Measurements from ENCODE around the gene CRKL.
"Not testable (repeated sequence)": the region's sequence is repeated elsewhere in the genome, so short reads cannot be mapped to it uniquely, and the experiment has no call there.

Gene CRKL

DNA sequence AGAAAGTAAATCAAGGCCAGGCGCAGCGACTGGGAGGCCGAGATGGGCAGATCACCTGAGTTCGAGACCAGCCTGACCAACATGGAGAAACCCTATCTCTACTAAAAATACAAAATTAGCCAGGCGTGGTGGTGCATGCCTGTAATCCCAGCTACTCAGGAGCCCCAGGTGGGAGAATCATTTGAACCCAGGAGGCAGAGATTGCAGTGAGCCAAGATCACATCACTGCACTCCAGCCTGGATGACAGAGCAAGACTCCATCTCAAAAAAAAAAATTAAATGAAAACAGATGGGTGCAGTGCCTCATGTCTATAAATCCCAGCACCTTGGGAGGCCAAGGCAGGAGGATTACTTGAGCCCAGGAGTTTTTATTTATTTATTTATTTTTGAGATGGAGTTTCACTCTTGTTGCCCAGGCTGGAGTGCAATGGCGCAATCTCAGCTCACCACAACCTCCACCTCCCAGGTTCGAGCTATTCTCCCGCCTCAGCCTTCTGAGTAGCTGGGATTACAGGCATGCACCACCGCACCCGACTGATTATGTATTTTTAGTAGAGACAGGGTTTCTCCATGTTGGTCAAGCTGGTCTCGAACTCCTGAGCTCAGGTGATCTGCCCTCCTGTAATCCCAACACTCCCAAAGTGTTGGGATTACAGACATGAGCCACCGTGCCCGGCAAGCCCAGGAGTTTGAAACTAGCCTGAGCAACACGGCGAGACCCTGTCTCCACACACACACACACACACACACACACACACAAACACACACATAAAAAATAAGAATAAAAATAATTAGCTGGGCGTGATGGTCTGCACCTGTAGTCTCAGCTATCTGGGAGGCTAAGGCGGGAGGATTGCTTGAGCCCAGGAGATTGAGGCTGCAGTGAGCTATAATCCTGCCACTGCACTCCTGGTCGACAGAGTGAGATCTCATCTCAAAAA, 15.8 kb upstream of the CRKL start:
- DNase-seq (ENCODE audit: low read depth in 3 of 3) = not testable (repeated sequence)

DNA sequence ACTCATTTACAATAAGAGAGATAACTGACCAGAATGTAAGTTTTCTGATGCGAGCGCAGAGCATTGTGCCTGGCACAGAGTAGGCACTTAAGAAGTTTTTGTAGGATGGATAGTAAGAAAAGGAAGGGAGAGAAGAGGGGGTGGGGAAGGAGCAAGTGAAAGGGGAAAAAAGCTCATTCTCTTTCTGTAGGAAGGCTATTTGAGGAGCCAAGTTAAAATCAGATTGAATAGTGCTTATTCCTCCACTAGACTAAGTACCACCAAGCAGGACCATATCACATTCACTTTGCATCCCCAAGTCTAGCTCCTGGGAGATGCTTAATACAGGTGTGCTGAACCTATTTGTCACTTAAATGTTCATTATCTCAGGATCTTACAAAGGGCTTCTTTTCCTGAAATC, 14.1 kb upstream of the CRKL start:
- DNase-seq (ENCODE audit: low read depth in 3 of 3) = no peak

- DNase-seq (ENCODE audit: low read depth in 3 of 3) = no peak
Observed at GRCh38 chr22:20904008-20904979, 12.9 kb upstream of the CRKL start.

- DNase-seq (ENCODE audit: low read depth in 3 of 3) = no peak
Observed at GRCh38 chr22:20904980-20905355, 12.2 kb upstream of the CRKL start.

DNA sequence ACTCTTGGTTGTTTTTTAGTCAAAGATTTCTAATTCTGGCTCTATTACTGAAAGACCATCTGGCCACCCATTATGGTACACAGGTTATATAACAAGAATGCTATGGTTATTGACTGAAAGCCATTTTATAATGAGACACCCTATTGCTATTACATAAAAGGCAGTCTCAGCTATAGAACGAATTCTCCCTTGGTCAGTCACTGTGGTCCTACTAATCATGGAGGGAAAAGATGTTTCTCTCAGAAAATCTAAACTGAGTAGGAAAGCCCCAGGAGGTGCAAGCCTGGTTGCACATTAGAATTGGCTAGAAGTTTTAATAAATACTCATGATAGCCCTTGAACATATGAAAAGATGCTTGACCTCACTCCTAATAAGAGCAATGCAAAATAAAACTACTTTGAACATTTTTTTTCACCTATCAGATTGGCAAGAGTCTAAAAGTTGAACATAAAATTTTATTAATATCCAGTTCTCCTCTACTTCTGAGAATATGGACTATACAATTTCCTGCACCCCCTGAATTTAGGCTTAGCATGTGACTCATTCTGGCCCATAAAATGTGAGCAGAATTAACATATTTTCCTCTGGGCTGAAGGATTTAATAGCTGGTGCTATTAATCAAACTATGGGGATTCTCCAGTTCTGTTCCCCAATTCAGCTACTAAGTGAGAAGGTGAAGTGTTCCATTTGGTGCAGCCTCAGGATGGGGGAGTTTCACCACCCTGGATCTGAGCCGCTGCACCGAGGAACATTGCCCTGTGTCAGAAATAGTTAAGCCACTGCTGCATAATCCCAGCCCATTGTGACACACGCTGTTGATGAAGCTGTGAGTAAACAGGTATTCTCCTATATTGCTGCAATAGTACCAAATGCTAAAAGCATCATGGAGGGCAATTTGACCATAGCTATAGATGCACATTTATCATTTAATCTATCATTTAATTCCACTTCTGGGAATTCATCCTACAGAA, 11.5 kb upstream of the CRKL start:
- DNase-seq (ENCODE audit: low read depth in 3 of 3) = no peak

DNA sequence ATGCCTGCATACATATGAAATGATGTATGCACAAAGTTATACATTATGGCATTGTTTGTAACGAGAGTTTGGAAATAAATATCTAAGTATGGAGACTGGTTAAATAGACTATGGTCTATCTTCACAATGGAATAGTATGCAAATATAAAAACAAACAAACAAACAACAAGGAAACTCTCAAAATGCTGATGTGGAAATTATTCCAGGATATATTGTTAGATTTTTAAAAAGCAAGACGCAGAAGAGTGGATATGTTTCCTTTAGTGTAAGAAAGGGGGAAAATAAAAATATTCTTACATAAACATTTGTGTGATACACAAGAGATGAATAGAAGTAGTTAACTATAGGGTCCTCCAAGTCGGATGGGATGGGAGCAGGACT, 10.8 kb upstream of the CRKL start:
- no peak for DNase-seq (ENCODE audit: low read depth in 3 of 3)

DNA sequence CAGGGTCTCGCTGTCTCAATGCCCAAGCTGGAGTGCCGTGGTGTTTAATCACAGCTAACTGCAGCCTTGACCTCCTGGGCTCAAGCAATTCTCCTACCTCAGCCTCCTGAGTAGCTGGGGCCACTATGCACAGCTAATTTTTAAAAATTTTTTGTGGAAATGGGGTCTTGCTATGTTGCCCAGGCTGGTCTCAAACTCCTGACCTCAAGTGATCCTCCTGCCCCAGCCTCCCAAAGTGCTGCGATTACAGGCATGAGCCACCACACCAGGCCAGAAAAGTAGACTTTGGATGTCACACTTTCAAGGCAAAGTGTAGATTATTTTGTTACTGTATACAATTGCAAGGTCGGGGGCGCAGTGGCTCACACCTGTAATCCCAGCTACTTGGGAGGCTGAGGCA, 8.5 kb upstream of the CRKL start:
- not testable (repeated sequence) for DNase-seq (ENCODE audit: low read depth in 3 of 3)

- DNase-seq (ENCODE audit: low read depth in 3 of 3) = no peak
Observed at GRCh38 chr22:20909543-20910303, 7.5 kb upstream of the CRKL start.

DNA sequence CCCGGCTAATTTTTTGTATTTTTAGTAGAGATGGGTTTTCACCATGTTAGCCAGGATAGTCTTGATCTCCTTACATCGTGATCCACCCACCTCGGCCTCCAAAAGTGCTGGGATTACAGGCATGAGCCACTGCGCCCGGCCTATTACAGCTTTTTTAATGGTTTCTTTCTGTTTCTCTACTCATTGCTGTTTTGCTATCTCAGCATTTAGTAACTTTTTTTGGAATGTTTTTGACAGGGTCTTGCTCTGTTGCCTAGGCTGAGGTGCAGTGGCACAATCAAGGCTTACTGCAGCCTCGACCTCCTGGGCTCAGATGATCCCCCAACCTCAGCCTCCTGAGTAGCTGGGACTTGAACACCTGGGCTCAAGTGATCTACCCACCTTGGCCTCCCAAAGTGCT, 4.7 kb upstream of the CRKL start:
- no peak for DNase-seq (ENCODE audit: low read depth in 3 of 3)

DNA sequence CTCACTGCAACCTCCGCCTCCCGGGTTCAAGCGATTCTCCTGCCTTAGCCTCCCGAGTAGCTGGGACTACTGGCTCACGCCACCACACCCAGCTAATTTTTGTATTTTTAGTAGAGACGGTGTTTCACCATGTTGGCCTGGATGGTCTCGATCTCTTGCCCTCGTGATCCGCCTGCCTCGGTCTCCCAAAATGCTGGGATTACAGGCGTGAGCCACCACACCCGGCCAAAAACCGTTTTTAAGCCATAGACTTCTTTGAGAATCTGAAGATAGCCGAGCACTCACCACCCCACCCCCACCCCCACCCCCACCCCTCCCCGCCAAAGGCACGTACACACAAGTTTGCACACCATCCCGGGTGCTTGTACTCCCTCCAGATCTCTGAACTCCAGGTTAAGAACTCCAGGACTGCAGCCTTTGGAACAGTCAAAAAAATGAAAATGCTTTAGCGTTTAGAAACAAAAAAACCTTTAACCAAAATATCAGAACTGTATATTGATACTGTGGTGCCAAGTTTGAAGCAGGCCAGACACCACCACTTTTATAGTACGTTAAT, 1.5 kb downstream of the CRKL start:
- DNase-seq (ENCODE audit: low read depth in 3 of 3) = no peak

DNA sequence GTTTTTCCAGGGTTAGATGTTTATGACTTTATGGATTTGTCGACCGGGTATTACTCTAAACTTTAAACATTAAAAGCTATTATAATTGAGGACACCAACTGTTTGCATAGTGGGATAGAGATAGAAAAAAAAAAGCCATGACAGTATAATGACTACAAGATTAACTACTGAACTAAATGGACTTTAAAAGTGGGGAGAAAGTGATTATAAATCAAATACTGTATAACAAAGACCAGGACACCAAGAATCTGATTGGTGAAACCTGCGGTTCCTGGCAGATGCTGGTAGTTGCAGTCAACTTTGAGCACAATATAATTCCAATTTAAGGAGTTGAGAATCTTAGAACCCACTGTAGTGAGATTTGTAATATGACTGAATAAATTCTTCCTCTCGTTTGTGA, 2.5 kb downstream of the CRKL start:
- DNase-seq (ENCODE audit: low read depth in 3 of 3) = no peak

DNA sequence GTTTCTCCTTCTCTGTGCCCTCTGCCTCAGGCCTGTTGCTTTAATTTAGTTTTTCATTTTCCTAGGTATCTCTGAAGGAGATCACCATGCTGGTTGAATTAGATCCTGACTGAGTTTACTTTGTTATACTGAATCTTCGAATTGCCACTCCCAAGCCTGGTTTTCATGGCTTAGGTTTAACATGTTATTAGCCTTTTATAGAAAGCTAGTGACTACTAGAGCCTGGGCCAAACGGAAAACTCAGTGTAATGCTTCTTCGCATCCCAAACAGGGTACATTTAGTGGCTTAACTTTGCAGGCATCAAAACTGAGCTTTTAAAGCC, 3.6 kb downstream of the CRKL start:
- DNase-seq (ENCODE audit: low read depth in 3 of 3) = no peak

- no peak for DNase-seq (ENCODE audit: low read depth in 3 of 3)
Observed at GRCh38 chr22:20922141-20922751, 5.0 kb downstream of the CRKL start.

DNA sequence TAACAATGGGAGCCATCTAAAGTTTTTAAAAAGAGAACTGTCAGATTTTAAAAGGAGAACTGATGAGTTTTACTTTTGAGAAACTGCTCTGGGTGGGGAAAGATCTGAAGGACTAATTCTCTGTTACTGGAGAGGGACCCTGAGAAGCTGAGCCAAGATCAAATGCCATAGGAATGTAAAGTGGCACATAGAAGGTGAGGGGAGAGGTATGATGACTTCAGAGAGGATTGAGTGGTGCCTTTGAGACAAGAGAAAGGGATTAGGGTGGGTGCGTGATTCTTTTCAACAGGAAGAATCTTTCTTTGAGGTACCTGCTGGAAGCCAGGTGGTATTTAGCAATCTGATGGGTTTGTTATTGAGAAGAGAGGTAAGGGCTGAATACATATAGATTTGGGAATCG, 9.0 kb downstream of the CRKL start:
- no peak for DNase-seq (ENCODE audit: low read depth in 3 of 3)

GRCh38 chr22:20927940-20928572, 10.8 kb downstream of the CRKL start:
- no peak for DNase-seq (ENCODE audit: low read depth in 3 of 3)

DNA sequence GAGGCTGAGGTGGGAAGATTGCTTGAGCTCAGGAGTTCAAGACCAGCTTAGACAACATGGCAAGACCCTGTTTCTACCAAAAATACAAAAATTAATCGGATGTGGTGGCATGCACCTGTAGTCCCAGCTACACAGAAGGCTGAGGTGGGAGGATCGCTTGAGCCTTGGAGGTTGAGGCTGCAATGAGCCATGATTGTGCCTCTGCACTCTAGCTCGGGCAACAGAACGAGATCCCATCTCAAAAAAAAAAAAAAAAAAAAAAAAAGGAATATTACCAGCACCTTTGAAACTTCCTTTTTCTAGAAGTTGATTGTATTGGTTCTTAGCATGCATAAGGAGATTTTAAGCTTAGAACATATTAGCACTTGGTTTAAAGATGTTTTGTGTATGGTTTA, 11.4 kb downstream of the CRKL start:
- no peak for DNase-seq (ENCODE audit: low read depth in 3 of 3)

- DNase-seq (ENCODE audit: low read depth in 3 of 3) = no peak
Observed at GRCh38 chr22:20930004-20930403, 12.8 kb downstream of the CRKL start.

- not testable (repeated sequence) for DNase-seq (ENCODE audit: low read depth in 3 of 3)
Observed at GRCh38 chr22:20930435-20930834, 13.2 kb downstream of the CRKL start.

GRCh38 chr22:20931126-20931654, 14.0 kb downstream of the CRKL start:
- DNase-seq (ENCODE audit: low read depth in 3 of 3) = no peak

Data from stimulated activated CD4-positive, alpha-beta T cell treated with anti-CD3 and anti-CD28 coated beads, TNF-alpha, amount 100 ng/mL, for 24 hours (primary cell).